ENCODE results near the gene ZNF474. TPM values are rescaled to one million over a fixed set of nuclear protein-coding genes. Genes with fewer than 3 reads are reported as not detected.

The ZNF474 gene
- total and polyA plus RNA-seq, 2 donors (not counting 1 experiment from before 2014, with no cell fraction given): 0.12 TPM; not detected in 1

DNA sequence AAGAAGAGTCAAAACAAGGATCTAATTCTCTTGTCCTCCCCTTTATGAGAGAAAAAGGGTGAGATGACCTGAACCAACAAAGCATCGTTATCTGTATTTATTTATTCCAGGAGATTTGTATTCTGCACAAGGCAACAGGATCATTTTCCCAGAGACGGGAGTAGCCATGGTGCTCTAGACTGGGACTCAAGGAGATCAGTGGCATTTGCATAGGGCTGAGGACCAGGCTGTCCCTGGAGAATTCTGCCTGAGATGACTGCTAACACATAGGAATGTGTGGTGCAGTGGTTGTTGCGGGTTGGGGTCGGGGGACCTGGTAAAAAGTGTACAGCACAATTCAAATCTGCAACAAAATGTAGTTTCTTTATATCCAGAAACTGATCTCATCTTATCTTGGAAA lies 22.3 kb upstream of the ZNF474 start:
- peaks cover 10% of the 10 kb centered on the region for H3K27me3 Mint-ChIP-seq
- DNase-seq: no peak
- ATAC-seq (ENCODE audit: low read depth): no peak
- Histone ChIP-seq H3K27ac (ENCODE audit: low read length in 2 of 2) (no peak overlapping the region), H3K4me3 (ENCODE audit: control extremely low read depth in 1 of 5, extremely low read depth in 1 of 5, insufficient read depth in 1 of 5, low read depth in 2 of 5, low read length in 4 of 5) (no peak overlapping the region), H4K20me1 (ENCODE audit: control insufficient read depth, insufficient read depth, low read length, poor library complexity, severe bottlenecking) (no peaks in the 10 kb centered on the region), H3K4me1 (ENCODE audit: control insufficient read depth in 2 of 2, insufficient read depth in 2 of 2, low read length in 2 of 2) (no peaks in the 10 kb centered on the region), H2AFZ (ENCODE audit: insufficient read depth, low read depth, low read length, poor library complexity, severe bottlenecking) (no peak overlapping the region), H3K36me3 (replicated peaks in 1 of 2; ENCODE audit: control extremely low read depth in 1 of 2, control insufficient read depth in 1 of 2, extremely low read depth in 1 of 2, insufficient read depth in 2 of 2, low read length in 1 of 2) (no peaks in the 10 kb centered on the region), H3K27me3 (replicated peaks in 1 of 4; ENCODE audit: control extremely low read depth in 1 of 4, control insufficient read depth in 3 of 4, insufficient read depth in 4 of 4, low read length in 3 of 4) (no peaks in the 10 kb centered on the region), H3K9ac (ENCODE audit: low read length) (no peak overlapping the region), H3K79me2 (ENCODE audit: control insufficient read depth, insufficient read depth, low read length) (no peaks in the 10 kb centered on the region), H3K9me3 (ENCODE audit: control extremely low read depth in 1 of 3, control insufficient read depth in 2 of 3, insufficient read depth in 1 of 3, low read length in 2 of 3) (no peaks in the 10 kb centered on the region), H3K4me2 (replicated peaks; ENCODE audit: low read depth, low read length, poor library complexity, severe bottlenecking) (no peak overlapping the region)
- H3K4me1 Mint-ChIP-seq: no peaks in the 10 kb centered on the region
- POLR2A ChIA-PET: no interaction called here
- no peak overlapping the region for H3K4me3 Mint-ChIP-seq
- WGBS (ENCODE audit: insufficient coverage): 100% methylated on average over 2 of the region's 4 CpGs
- intact Hi-C loops (cut with micrococcal nuclease): no loop called here
- no peak overlapping the region for H3K27ac Mint-ChIP-seq
- no peaks in the 10 kb centered on the region for H3K9me3 Mint-ChIP-seq (ENCODE audit: insufficient read depth)
- no peak for TF ChIP-seq EZH2 (IDR thresholded peaks at IDR 0.05; ENCODE audit: borderline replicate concordance, insufficient read depth, low read depth, low read length, poor library complexity, severe bottlenecking)
- TF ChIP-seq, protein P1, sequence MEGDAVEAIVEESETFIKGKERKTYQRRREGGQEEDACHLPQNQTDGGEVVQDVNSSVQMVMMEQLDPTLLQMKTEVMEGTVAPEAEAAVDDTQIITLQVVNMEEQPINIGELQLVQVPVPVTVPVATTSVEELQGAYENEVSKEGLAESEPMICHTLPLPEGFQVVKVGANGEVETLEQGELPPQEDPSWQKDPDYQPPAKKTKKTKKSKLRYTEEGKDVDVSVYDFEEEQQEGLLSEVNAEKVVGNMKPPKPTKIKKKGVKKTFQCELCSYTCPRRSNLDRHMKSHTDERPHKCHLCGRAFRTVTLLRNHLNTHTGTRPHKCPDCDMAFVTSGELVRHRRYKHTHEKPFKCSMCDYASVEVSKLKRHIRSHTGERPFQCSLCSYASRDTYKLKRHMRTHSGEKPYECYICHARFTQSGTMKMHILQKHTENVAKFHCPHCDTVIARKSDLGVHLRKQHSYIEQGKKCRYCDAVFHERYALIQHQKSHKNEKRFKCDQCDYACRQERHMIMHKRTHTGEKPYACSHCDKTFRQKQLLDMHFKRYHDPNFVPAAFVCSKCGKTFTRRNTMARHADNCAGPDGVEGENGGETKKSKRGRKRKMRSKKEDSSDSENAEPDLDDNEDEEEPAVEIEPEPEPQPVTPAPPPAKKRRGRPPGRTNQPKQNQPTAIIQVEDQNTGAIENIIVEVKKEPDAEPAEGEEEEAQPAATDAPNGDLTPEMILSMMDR (IDR thresholded peaks at IDR 0.05): no peak
- CTCF ChIA-PET: no interaction called here

DNA sequence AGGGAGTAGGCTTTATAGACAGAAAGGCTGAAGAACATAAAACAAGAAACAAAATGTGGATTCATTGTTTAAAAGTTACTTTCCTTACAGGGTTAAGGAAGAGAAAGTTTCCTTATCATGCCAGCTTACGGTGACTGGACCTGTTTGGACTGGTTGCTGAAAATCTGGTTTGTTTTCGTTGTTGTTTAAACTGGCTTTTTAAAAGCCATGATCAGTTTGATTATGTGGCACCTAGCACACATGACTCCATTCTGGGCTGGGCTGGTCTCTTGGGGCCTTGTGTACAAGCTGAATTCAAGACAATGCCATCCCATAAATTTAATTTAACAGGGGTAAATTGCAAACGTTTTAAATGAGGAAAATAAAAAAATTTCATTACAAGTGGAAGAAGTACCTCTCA lies 18.4 kb upstream of the ZNF474 start:
- Histone ChIP-seq H3K4me1 (ENCODE audit: control insufficient read depth in 2 of 2, insufficient read depth in 2 of 2, low read length in 2 of 2) (no peaks in the 10 kb centered on the region), H3K4me3 (ENCODE audit: control extremely low read depth in 1 of 5, extremely low read depth in 1 of 5, insufficient read depth in 1 of 5, low read depth in 2 of 5, low read length in 4 of 5) (no peak overlapping the region), H3K9ac (ENCODE audit: low read length) (no peak overlapping the region), H4K20me1 (ENCODE audit: control insufficient read depth, insufficient read depth, low read length, poor library complexity, severe bottlenecking) (no peaks in the 10 kb centered on the region), H2AFZ (ENCODE audit: insufficient read depth, low read depth, low read length, poor library complexity, severe bottlenecking) (no peak overlapping the region), H3K27me3 (replicated peaks in 1 of 4; ENCODE audit: control extremely low read depth in 1 of 4, control insufficient read depth in 3 of 4, insufficient read depth in 4 of 4, low read length in 3 of 4) (no peaks in the 10 kb centered on the region), H3K79me2 (ENCODE audit: control insufficient read depth, insufficient read depth, low read length) (no peaks in the 10 kb centered on the region), H3K4me2 (replicated peaks; ENCODE audit: low read depth, low read length, poor library complexity, severe bottlenecking) (no peak overlapping the region), H3K9me3 (ENCODE audit: control extremely low read depth in 1 of 3, control insufficient read depth in 2 of 3, insufficient read depth in 1 of 3, low read length in 2 of 3) (no peaks in the 10 kb centered on the region), H3K36me3 (replicated peaks in 1 of 2; ENCODE audit: control extremely low read depth in 1 of 2, control insufficient read depth in 1 of 2, extremely low read depth in 1 of 2, insufficient read depth in 2 of 2, low read length in 1 of 2) (no peaks in the 10 kb centered on the region), H3K27ac (ENCODE audit: low read length in 2 of 2) (no peak overlapping the region)
- ATAC-seq (ENCODE audit: low read depth) (no peak), DNase-seq (no peak)
- ChIA-PET POLR2A (no interaction called here), CTCF (no interaction called here)
- WGBS (ENCODE audit: insufficient coverage): 57% methylated on average over 1 of the region's 3 CpGs
- intact Hi-C loops (cut with micrococcal nuclease): no loop called here
- Mint-ChIP-seq H3K27me3 (peaks cover 6% of the 10 kb centered on the region), H3K27ac (no peak overlapping the region), H3K4me1 (no peaks in the 10 kb centered on the region), H3K4me3 (no peak overlapping the region), H3K9me3 (ENCODE audit: insufficient read depth) (no peaks in the 10 kb centered on the region)
- TF ChIP-seq, protein P1 (IDR thresholded peaks at IDR 0.05): no peak
- TF ChIP-seq EZH2 (IDR thresholded peaks at IDR 0.05; ENCODE audit: borderline replicate concordance, insufficient read depth, low read depth, low read length, poor library complexity, severe bottlenecking): no peak

All from B cell (primary cell).